Measurements from ENCODE around the gene SLC6A20. TPM values are rescaled to one million over a fixed set of nuclear protein-coding genes. Genes with fewer than 3 reads are reported as not detected.

SLC6A20 gene
- total RNA-seq, 3 donors from 2014 or later, result 0.16 to 1.2 (median 0.33) TPM

- intact Hi-C loops (cut with DNase I; ENCODE audit: low total_unique reads), result no loop called here
These were observed 20.6 kb downstream of the SLC6A20 start for GRCh38 chr3:45775571-45776300.

GRCh38 chr3:45774581-45775521 lies 21.5 kb downstream of the SLC6A20 start:
- intact Hi-C loops (cut with DNase I; ENCODE audit: low total_unique reads), result no loop called here
- Histone ChIP-seq H3K27ac (no peak overlapping the region), H3K9me3 (no peaks in the 10 kb centered on the region), H3K4me3 (no peak overlapping the region), H3K4me1 (no peaks in the 10 kb centered on the region), H3K36me3 (no peaks in the 10 kb centered on the region), H3K27me3 (no peaks in the 10 kb centered on the region)
- no peak for DNase-seq (ENCODE audit: low spot score in 2 of 2)
- TF ChIP-seq, protein P1, sequence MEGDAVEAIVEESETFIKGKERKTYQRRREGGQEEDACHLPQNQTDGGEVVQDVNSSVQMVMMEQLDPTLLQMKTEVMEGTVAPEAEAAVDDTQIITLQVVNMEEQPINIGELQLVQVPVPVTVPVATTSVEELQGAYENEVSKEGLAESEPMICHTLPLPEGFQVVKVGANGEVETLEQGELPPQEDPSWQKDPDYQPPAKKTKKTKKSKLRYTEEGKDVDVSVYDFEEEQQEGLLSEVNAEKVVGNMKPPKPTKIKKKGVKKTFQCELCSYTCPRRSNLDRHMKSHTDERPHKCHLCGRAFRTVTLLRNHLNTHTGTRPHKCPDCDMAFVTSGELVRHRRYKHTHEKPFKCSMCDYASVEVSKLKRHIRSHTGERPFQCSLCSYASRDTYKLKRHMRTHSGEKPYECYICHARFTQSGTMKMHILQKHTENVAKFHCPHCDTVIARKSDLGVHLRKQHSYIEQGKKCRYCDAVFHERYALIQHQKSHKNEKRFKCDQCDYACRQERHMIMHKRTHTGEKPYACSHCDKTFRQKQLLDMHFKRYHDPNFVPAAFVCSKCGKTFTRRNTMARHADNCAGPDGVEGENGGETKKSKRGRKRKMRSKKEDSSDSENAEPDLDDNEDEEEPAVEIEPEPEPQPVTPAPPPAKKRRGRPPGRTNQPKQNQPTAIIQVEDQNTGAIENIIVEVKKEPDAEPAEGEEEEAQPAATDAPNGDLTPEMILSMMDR (IDR thresholded peaks at IDR 0.05), result no peak
- TF ChIP-seq POLR2AphosphoS5 (IDR thresholded peaks at IDR 0.05) (no peak), POLR2A (IDR thresholded peaks at IDR 0.05) (no peak)

More at GRCh38 chr3:45775571-45776300, 20.6 kb downstream of the SLC6A20 start:
- no peaks in the 10 kb centered on the region for H3K27me3 ChIP-seq
- H3K9me3 ChIP-seq, result no peaks in the 10 kb centered on the region
- no peak for TF ChIP-seq POLR2A (IDR thresholded peaks at IDR 0.05)
- TF ChIP-seq, protein P1 (IDR thresholded peaks at IDR 0.05), result no peak
- TF ChIP-seq POLR2AphosphoS5 (IDR thresholded peaks at IDR 0.05), result no peak
- DNase-seq (ENCODE audit: low spot score in 2 of 2), result no peak
- no peaks in the 10 kb centered on the region for H3K36me3 ChIP-seq
- no peak overlapping the region for H3K27ac ChIP-seq
- no peaks in the 10 kb centered on the region for H3K4me1 ChIP-seq
- no peak overlapping the region for H3K4me3 ChIP-seq

DNA sequence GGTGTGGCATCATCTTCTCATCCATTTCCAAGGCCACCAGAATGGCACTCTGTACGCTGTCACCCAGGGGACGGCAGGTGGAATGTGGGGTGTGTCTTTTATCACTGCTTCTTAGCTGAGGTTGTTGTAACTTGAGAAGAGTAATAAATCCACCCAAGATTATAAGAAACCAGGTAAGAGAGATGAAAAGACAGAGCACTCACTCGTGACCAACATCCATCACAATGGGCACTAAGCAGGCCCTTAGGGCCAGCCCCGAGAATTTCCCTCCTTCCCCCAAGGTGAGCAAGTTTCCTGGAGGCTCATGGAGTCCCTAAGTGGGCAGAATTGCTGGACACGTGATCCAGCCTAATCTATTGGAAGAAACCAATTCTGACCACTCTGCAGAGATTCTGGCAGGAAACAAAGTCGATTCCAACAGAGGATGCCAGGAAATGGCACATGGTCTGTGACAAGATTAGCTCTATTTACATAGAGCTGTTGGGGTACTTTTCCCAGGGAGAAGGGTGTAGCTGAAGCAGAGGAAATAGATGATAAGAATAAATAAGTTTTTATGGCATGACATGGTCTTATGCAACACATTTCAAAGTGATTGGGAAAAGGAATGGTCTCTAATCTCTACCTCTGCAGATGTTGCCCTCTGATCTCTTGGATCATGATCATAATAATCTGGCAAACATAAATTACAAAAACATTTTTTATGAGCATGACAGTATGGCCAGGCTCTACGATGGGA lies 22.5 kb downstream of the SLC6A20 start:
- no peak overlapping the region for H3K4me3 ChIP-seq
- no peak overlapping the region for H3K27ac ChIP-seq
- H3K36me3 ChIP-seq, result no peaks in the 10 kb centered on the region
- no peaks in the 10 kb centered on the region for H3K4me1 ChIP-seq
- TF ChIP-seq POLR2AphosphoS5 (IDR thresholded peaks at IDR 0.05), result no peak
- TF ChIP-seq, protein P1 (IDR thresholded peaks at IDR 0.05), result no peak
- TF ChIP-seq POLR2A (IDR thresholded peaks at IDR 0.05), result no peak
- H3K9me3 ChIP-seq, result no peaks in the 10 kb centered on the region
- no peak for DNase-seq (ENCODE audit: low spot score in 2 of 2)
- no peaks in the 10 kb centered on the region for H3K27me3 ChIP-seq
- intact Hi-C loops (cut with DNase I; ENCODE audit: low total_unique reads), result no loop called here

GRCh38 chr3:45773072-45773471 lies 23.3 kb downstream of the SLC6A20 start:
- no peaks in the 10 kb centered on the region for H3K4me1 ChIP-seq
- H3K27ac ChIP-seq, result no peak overlapping the region
- intact Hi-C loops (cut with DNase I; ENCODE audit: low total_unique reads), result no loop called here
- no peaks in the 10 kb centered on the region for H3K36me3 ChIP-seq
- H3K27me3 ChIP-seq, result no peaks in the 10 kb centered on the region
- TF ChIP-seq POLR2AphosphoS5 (IDR thresholded peaks at IDR 0.05) (no peak), POLR2A (IDR thresholded peaks at IDR 0.05) (no peak)
- TF ChIP-seq, protein P1 (IDR thresholded peaks at IDR 0.05), result no peak
- no peak for DNase-seq (ENCODE audit: low spot score in 2 of 2)
- no peaks in the 10 kb centered on the region for H3K9me3 ChIP-seq
- H3K4me3 ChIP-seq, result no peak overlapping the region
